ENCODE results near the gene VSX2. TPM values are rescaled to one million over a fixed set of nuclear protein-coding genes. Genes with fewer than 3 reads are reported as not detected.

VSX2 gene
- total RNA-seq, 4 donors from 2014 or later, result not detected

GRCh38 chr14:74290415-74290814, 51.2 kb downstream of the VSX2 start:
- TF ChIP-seq CTCF (IDR thresholded peaks at IDR 0.05) (no peak), POLR2A (IDR thresholded peaks at IDR 0.05) (no peak)
- no peak overlapping the region for H3K4me3 ChIP-seq (ENCODE audit: low read depth, poor library complexity, severe bottlenecking)
- WGBS, 2 donors, result 74 to 75% methylated on average over 7 of the region's 7 CpGs
- intact Hi-C loops (cut with DNase I; ENCODE audit: low total_unique reads), result no loop called here
- DNase-seq (ENCODE audit: low spot score in 2 of 2), result no peak

- intact Hi-C loops (cut with DNase I; ENCODE audit: low total_unique reads), result no loop called here
- WGBS, 2 donors, result 91 to 94% methylated on average over 11 of the region's 11 CpGs
- no peak for TF ChIP-seq POLR2A (IDR thresholded peaks at IDR 0.05)
- no peak for TF ChIP-seq CTCF (IDR thresholded peaks at IDR 0.05)
- no peak overlapping the region for H3K4me3 ChIP-seq (ENCODE audit: low read depth, poor library complexity, severe bottlenecking)
- DNase-seq (ENCODE audit: low spot score in 2 of 2), result no peak
These were observed 52.8 kb downstream of the VSX2 start for GRCh38 chr14:74292061-74292460.

- 74 to 96% methylated on average over 2 of the region's 2 CpGs for WGBS, 2 donors
- intact Hi-C loops (cut with DNase I; ENCODE audit: low total_unique reads), result no loop called here
- no peak overlapping the region for H3K4me3 ChIP-seq (ENCODE audit: low read depth, poor library complexity, severe bottlenecking)
- TF ChIP-seq CTCF (IDR thresholded peaks at IDR 0.05) (no peak), POLR2A (IDR thresholded peaks at IDR 0.05) (no peak)
- DNase-seq (ENCODE audit: low spot score in 2 of 2), result no peak
These were observed 54.4 kb downstream of the VSX2 start for GRCh38 chr14:74293606-74294005.

GRCh38 chr14:74296037-74296467, 56.8 kb downstream of the VSX2 start:
- intact Hi-C loops (cut with DNase I; ENCODE audit: low total_unique reads), result no loop called here
- WGBS, 2 donors, result 88 to 90% methylated on average over 9 of the region's 9 CpGs
- TF ChIP-seq POLR2A (IDR thresholded peaks at IDR 0.05) (no peak), CTCF (IDR thresholded peaks at IDR 0.05) (no peak)
- no peak for DNase-seq (ENCODE audit: low spot score in 2 of 2)
- H3K4me3 ChIP-seq (ENCODE audit: low read depth, poor library complexity, severe bottlenecking), result no peak overlapping the region

- no peak for DNase-seq (ENCODE audit: low spot score in 2 of 2)
- no peak for TF ChIP-seq CTCF (IDR thresholded peaks at IDR 0.05)
- TF ChIP-seq POLR2A (IDR thresholded peaks at IDR 0.05), result no peak
- H3K4me3 ChIP-seq (ENCODE audit: low read depth, poor library complexity, severe bottlenecking), result no peak overlapping the region
- intact Hi-C loops (cut with DNase I; ENCODE audit: low total_unique reads), result no loop called here
- 89 to 91% methylated on average over 10 of the region's 10 CpGs for WGBS, 2 donors
These were observed 58.7 kb downstream of the VSX2 start for GRCh38 chr14:74297986-74298385.

GRCh38 chr14:74299061-74299545, 59.9 kb downstream of the VSX2 start:
- peak in 1 of 2 donors; percentile 26 for DNase-seq (ENCODE audit: low spot score in 2 of 2)
- TF ChIP-seq POLR2A (IDR thresholded peaks at IDR 0.05) (no peak), CTCF (IDR thresholded peaks at IDR 0.05) (no peak)
- no peak overlapping the region for H3K4me3 ChIP-seq (ENCODE audit: low read depth, poor library complexity, severe bottlenecking)
- intact Hi-C loops (cut with DNase I; ENCODE audit: low total_unique reads), result no loop called here
- 27 to 34% methylated on average over 10 of the region's 10 CpGs for WGBS, 2 donors
